ENCODE data around the gene FRS3.
"Not testable (repeated sequence)": the region's sequence is repeated elsewhere in the genome, so short reads cannot be mapped to it uniquely, and the experiment has no call there.

Gene FRS3

DNA sequence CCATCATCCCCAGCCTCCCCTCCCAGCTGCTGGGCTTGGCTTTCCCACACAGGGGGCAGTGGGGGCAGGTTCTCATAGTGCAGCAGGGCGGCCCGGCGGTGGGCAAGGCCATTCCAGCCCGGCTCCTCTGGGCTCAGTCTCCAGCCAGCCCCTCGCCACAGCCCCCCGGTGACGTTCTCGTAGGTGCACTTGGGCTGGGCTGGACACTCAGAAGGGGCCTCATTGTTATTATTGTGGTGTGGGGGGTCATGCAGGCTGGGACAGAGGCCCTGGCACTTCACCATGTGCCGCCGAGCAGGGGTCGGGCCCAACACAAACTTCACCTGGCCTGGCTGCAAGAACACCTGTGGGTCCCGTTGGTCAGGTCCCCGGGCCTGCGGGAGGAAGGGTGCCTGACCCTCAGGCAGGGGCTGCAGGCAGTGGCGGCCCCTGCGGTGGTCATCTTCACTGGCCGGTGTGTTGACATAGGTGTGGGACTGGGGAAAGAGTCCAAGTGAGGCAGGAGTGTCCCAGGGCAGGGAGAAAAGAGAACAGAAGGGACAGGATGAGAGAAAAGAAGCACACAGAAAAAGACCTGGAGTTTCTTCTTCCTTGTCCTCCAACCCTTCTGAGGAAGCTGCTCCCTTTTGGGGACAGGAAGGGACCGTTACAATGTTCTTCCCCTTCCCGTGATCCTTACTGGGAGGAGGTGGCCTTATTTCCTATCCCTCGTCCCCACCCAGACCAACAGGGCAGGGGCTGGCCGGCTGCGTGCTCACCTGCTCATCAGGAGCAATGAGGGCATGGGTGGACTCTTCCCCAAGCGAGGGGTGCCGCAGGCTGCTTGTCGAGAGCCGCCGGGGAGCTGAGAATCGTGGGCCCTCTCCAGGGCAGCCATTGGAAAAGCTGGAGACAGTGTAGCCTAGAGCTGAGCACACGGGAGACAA lies 8.4 kb downstream of the FRS3 start:
- in situ Hi-C loops (cut with MboI; ENCODE audit: low sequenced_read_pairs): loop anchor here (10.0 kb wide), 1 partner anchor 77 kb away; no protein-coding TSS in a partner anchor

GRCh38 chr6:41770381-41771057 lies 9.2 kb downstream of the FRS3 start:
- in situ Hi-C loops (cut with MboI; ENCODE audit: low sequenced_read_pairs): loop anchor here (10.0 kb wide), 1 partner anchor 76 kb away; no protein-coding TSS in a partner anchor

DNA sequence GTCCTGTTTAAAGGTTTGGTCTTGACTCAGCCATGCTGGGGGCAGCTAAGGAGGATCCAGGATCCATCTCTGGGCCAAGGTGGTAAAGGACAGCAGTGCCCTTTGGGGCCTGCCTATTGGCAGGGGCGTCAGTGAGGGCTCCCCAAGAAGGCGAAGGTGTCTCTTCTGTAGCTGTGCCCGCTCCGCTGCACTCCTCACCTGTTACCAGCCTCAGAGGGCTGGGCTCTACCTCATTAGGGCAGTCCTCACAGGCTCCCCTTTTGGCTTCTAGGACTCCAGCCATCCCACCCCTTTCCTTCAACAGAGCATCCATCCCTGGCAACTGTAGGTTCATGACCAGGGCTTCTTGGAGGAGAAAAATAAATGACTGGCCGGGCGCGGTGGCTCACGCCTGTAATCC lies 10.3 kb downstream of the FRS3 start:
- in situ Hi-C loops (cut with MboI; ENCODE audit: low sequenced_read_pairs): no loop called here

DNA sequence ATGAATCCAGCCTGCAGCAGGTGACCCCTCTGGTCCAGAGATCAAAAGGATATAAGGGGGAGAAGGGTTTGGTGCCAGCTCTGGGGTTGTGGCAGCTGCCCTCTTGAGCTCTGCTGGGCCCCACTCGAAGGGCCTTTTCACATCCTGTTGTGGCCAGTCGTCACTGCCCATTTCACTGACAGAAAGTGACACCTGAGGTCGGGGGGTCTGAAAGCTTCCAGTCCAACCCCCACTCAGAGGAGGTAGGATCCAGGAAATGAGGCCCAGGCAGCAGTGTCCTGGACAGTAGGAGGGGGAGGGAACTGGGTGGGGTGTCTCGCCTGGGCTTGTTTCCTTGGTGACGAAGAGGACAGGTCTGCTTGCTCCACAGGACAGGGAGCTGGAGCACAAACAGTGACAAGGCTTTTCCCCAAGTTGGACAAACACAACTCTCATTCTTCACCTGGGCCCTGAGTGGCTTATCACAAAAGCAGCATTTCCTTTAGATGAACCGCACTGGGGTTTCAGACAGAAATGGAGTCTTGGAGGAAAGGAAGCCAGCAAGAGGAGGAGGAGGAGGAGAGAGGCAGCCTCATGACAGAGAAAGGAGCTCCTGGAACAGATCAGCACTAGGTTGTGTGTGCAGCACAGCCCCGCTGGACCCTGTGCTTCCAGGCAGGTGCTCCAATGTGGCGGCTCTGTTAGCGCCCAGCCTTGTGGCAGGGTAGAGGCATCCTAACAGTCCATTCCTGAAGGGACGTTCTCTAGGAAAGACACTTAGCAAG lies 11.0 kb downstream of the FRS3 start:
- in situ Hi-C loops (cut with MboI; ENCODE audit: low sequenced_read_pairs): no loop called here

GRCh38 chr6:41767112-41767833 lies 12.4 kb downstream of the FRS3 start:
- in situ Hi-C loops (cut with MboI; ENCODE audit: low sequenced_read_pairs): no loop called here

DNA sequence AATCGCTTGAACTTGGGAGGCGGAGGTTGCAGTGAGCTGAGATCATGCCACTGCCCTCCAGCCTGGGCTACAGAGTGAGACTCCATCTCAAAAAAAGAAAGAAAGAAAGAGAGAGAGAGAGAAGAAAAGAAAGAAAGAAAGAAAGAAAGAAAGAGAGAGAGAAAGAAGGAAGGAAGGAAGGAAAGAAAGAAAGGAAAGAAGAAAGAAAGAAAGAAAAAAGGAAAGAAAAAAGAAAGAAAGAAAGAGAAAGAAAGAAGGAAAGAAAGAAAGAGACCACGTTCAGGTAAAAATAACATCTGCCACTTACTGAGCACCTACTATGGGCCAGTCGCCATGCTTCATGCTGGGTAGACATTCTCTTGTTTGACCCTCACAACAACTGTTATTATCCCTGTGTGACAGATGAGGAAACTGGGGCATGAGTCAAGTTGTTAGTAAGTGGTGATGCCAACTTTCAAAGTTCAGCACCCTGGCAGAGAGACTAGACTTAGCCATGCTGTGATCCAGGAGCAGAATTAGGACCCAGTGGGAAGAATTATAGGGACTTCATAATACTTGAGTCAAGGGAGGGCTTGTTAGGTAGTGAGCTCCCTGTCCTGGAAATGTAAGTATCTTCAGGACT lies 13.5 kb downstream of the FRS3 start:
- in situ Hi-C loops (cut with MboI; ENCODE audit: low sequenced_read_pairs): not testable (repeated sequence)

DNA sequence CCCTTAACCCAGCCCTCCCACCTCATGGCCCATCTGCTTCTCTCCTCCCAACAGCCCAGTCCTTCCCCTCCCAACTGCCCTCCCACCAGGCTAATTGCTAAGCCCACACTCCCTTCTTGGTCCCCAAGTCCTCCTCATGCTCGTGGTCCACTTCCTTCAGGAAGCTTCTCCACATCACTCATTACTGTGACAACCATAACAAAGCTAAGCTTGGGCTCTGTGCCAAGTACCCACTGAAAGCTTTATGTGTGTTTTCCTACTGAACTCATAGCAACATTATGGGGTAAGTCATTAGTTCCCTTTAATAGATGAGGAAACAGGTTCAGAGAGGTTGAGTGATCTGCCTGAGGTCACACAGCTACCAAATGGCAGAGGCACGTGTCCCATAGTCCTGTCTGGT lies 16.2 kb downstream of the FRS3 start:
- in situ Hi-C loops (cut with MboI; ENCODE audit: low sequenced_read_pairs): no loop called here

- in situ Hi-C loops (cut with MboI; ENCODE audit: low sequenced_read_pairs): no loop called here
Observed at GRCh38 chr6:41759905-41760579, 19.7 kb downstream of the FRS3 start.

DNA sequence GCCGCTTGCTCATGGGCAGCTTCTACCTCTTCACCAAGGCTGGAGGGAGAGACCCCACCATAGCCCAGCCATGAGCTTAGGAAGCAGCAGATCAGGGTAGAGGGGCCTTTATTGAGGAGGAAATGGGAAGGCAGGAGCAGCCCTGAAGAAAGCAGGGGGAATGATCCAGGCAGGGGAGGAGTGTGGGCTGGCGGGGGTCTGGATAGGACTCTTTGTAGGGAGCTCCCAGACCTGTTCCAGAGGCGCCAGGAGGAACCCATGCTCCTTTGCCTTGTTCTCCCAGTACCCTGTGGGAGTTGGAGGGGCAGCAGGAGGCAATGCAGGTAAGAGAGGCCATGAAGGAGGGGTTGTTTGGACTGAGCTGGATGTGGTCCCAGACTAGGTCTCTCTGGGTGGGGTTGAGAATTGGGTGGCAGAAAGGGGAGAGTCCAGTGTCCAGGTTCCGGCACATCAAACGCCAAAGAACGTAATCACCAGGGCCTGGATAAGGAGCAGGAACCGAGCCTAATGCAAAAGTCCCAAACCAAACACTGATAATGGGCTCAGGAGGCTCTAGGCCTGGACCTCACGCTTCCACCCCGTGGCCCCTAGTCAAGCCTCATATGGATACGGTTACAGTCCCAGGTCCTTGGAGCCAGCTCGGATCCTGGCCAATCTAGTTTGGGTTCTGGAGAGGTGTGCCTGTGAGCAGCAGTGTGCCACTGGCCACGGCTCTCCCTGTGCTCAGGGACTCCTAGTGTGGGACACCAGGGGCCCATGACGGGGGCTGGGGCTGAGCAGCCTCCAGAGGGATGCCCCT lies 20.4 kb downstream of the FRS3 start:
- in situ Hi-C loops (cut with MboI; ENCODE audit: low sequenced_read_pairs): no loop called here

DNA sequence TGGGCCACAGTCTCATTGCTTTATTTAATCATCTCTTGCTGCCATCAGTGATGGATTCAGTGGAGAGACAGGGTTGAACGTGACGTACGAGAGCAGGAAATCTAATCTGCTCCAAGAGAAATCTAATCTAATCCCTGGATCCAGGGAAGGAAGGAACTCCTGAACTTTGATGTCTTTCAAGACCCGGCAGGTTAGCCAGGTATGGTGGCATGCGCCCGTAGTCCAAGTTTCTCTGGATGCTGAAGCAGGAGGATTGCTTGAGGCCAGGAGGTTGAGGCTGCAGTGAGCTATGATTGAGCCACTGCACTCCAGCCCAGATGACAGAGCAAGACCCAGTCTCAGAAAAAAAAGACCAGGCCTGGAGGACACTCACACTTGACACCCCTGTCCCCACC lies 21.1 kb downstream of the FRS3 start:
- in situ Hi-C loops (cut with MboI; ENCODE audit: low sequenced_read_pairs): no loop called here

- in situ Hi-C loops (cut with MboI; ENCODE audit: low sequenced_read_pairs): no loop called here
Observed at GRCh38 chr6:41757931-41758640, 21.6 kb downstream of the FRS3 start.

DNA sequence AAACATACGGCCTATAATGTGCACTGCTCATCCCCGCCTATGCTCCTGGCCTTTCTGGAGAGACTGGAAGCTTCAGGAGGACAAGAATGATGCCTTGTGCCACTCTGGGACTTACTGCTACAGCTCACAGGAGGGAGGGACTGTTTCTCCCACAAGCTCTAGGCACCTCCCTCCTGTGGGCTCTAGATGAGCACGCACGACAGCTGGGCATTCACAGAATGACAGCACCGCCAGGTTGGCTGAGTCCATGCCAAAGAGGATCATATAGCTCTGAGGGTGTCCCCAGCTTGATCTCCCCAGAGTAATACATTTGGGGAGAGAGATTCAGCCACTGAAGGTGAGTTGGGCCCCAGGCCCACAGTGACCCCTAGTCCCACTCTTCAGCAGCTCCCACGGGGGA lies 22.4 kb downstream of the FRS3 start:
- in situ Hi-C loops (cut with MboI; ENCODE audit: low sequenced_read_pairs): no loop called here

GRCh38 chr6:41756354-41756753 lies 23.3 kb downstream of the FRS3 start:
- in situ Hi-C loops (cut with MboI; ENCODE audit: low sequenced_read_pairs): no loop called here

DNA sequence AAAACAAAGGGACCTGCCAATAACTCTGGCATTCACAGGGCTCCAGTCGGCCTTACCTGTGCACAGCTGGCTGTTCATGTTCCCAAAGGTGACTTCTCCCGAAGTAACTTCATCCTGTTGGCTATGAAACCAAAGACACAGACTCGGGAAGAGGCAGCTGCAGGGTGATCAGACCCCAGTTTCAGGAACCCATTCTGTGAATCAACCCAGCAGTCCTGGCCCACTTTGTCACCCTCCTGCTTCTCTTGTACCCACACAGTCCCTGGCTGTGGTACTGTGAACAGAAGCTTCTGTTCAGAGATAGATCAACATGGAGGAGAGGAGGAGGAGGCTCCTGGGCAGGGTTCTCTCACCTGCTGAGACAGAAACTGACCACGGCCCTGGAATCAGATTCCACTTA lies 23.8 kb downstream of the FRS3 start:
- in situ Hi-C loops (cut with MboI; ENCODE audit: low sequenced_read_pairs): no loop called here

DNA sequence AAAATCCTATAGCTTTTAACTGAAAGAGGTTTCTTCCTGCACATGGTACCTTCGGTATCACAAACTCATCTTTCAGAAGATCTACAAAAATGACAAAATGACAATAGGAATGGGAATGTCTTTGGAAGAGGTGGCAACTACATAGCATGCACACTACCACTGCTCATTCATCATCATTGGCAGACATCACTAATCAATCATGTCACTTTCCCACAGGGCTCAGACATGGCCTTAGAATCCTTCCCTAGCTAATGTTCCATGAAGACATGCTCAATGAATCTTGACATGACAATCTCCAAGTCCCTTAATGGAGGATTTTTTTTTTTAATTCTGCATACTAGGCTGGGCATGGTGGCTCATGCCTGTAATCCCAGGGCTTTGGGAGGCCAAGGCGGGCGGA lies 29.3 kb downstream of the FRS3 start:
- in situ Hi-C loops (cut with MboI; ENCODE audit: low sequenced_read_pairs): no loop called here

DNA sequence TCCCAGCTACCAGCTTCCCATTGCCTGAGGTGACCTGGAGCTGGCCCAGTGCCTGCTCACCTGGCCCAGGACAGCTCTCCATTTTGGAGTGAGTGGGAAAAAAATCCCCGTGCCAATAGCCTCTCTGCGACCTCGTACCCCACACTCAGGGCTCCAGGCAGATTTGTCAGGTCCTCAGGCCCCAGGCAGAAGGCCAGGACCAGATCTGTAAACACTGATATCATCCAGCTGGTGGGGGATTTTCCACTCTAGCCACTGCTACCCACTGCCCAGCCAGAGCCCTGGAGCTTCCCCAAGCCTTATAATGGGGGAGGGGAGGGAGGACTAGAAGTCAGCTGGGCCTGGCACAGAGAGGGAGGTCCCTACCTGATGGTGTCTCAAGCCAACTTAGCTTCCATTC lies 31.2 kb downstream of the FRS3 start:
- in situ Hi-C loops (cut with MboI; ENCODE audit: low sequenced_read_pairs): no loop called here

DNA sequence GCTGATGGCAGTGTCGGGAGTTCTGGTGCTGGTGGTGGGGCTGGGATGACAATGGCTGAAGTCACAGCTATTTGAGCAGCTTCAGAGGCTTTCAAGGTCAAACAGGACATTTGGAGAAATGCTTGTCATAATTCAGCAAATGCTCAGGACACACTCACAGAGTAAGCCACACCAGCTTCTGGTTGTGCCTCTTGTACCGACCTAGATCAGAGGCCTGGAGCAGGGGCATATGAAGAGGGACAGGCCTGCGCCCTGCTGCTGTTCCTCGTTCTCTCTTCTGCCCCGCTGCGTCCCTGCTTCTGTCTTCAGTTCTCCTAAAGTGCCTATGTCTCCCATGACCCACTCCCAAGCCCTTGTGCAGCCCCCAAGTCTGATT lies 31.6 kb downstream of the FRS3 start:
- in situ Hi-C loops (cut with MboI; ENCODE audit: low sequenced_read_pairs): no loop called here
